Measurements from ENCODE around the gene VAMP1. TPM values are rescaled to one million over a fixed set of nuclear protein-coding genes. Genes with fewer than 3 reads are reported as not detected.

VAMP1 gene
- total RNA-seq, 1 experiment from 2014 or later: 11.2 TPM

DNA sequence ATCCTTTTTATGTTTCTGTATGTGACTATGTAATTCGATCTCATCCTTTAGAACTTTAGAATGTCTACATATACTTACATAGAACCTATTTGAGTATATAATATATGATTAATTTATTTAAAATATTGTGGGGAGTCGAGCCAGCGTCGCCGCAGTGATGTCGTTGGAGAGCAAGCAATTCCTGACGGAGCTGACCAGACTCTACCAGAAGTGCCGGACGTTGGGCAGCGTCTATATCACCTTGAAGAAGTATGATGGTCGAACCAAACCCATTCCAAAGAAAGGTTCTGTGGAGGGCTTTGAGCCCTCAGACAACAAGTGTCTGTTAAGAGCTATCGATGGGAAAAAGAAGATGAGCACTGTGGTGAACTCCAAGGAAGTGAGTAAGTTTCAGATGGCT is 32.1 kb downstream of the VAMP1 start:
- POLR2A ChIA-PET: interaction anchor here (0.6 kb wide), 1 partner anchor 16 kb away, joined by 4 read pairs; no protein-coding TSS in a partner anchor

DNA sequence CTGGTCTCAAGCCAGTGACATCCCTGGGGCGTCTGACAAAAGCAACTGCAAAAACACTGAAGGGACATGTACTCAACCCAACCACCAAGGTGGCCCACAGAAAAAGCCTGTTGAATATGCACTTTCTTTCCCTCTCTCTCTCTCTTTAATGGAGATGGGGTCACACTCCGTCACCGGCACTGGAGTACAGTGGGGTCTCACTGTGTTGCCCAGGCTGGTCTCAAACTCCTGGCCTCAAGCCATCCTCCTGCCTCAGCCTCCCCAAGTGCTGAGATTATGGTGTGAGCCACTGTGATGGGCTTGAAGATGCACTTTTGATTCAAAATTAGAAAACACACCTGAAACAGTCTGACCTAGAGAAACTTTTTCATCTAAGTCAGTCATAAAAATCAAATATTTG is 32.9 kb downstream of the VAMP1 start:
- ChIA-PET CTCF (no interaction called here), POLR2A (interaction anchor here (0.6 kb wide), 1 partner anchor 15 kb away, joined by 4 read pairs; no protein-coding TSS in a partner anchor)
- intact Hi-C loops (cut with micrococcal nuclease; ENCODE audit: unreplicated experiment): no loop called here
- Histone ChIP-seq H3K36me3 (ENCODE audit: control insufficient read depth, insufficient read depth, low read length) (no peaks in the 10 kb centered on the region), H3K4me1 (ENCODE audit: control insufficient read depth, insufficient read depth, low read length) (no peaks in the 10 kb centered on the region), H3K4me3 (ENCODE audit: low read depth in 2 of 2, low read length in 2 of 2) (no peak overlapping the region), H3K27me3 (ENCODE audit: control insufficient read depth, insufficient read depth, low read length) (no peaks in the 10 kb centered on the region), H3K9me3 (ENCODE audit: control insufficient read depth, insufficient read depth, low read depth, low read length) (no peaks in the 10 kb centered on the region), H3K27ac (ENCODE audit: low read length) (no peak overlapping the region)
- DNase-seq (ENCODE audit: low read depth, low spot score) (no peak), ATAC-seq (no peak)
- TF ChIP-seq TCF7L2 (IDR thresholded peaks at IDR 0.05; ENCODE audit: low read depth, low read length): no peak
- TF ChIP-seq, protein P1, sequence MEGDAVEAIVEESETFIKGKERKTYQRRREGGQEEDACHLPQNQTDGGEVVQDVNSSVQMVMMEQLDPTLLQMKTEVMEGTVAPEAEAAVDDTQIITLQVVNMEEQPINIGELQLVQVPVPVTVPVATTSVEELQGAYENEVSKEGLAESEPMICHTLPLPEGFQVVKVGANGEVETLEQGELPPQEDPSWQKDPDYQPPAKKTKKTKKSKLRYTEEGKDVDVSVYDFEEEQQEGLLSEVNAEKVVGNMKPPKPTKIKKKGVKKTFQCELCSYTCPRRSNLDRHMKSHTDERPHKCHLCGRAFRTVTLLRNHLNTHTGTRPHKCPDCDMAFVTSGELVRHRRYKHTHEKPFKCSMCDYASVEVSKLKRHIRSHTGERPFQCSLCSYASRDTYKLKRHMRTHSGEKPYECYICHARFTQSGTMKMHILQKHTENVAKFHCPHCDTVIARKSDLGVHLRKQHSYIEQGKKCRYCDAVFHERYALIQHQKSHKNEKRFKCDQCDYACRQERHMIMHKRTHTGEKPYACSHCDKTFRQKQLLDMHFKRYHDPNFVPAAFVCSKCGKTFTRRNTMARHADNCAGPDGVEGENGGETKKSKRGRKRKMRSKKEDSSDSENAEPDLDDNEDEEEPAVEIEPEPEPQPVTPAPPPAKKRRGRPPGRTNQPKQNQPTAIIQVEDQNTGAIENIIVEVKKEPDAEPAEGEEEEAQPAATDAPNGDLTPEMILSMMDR (IDR thresholded peaks at IDR 0.05): no peak
- no peak for TF ChIP-seq SIN3A (IDR thresholded peaks at IDR 0.05; ENCODE audit: borderline replicate concordance, insufficient read depth, low read depth, low read length)
- TF ChIP-seq, protein P2, sequence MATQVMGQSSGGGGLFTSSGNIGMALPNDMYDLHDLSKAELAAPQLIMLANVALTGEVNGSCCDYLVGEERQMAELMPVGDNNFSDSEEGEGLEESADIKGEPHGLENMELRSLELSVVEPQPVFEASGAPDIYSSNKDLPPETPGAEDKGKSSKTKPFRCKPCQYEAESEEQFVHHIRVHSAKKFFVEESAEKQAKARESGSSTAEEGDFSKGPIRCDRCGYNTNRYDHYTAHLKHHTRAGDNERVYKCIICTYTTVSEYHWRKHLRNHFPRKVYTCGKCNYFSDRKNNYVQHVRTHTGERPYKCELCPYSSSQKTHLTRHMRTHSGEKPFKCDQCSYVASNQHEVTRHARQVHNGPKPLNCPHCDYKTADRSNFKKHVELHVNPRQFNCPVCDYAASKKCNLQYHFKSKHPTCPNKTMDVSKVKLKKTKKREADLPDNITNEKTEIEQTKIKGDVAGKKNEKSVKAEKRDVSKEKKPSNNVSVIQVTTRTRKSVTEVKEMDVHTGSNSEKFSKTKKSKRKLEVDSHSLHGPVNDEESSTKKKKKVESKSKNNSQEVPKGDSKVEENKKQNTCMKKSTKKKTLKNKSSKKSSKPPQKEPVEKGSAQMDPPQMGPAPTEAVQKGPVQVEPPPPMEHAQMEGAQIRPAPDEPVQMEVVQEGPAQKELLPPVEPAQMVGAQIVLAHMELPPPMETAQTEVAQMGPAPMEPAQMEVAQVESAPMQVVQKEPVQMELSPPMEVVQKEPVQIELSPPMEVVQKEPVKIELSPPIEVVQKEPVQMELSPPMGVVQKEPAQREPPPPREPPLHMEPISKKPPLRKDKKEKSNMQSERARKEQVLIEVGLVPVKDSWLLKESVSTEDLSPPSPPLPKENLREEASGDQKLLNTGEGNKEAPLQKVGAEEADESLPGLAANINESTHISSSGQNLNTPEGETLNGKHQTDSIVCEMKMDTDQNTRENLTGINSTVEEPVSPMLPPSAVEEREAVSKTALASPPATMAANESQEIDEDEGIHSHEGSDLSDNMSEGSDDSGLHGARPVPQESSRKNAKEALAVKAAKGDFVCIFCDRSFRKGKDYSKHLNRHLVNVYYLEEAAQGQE (IDR thresholded peaks at IDR 0.05; ENCODE audit: insufficient read depth in 1 of 2, low read depth in 2 of 2, low read length in 1 of 2): no peak
- TF ChIP-seq POLR2AphosphoS5 (IDR thresholded peaks at IDR 0.05; ENCODE audit: low read depth, low read length): no peak
- in situ Hi-C loops (cut with HindIII; ENCODE audit: low pct_unique_long_range_greater_than_20kb, low sequenced_read_pairs): no loop called here
- BruUV-seq (replicated peaks): no TSS peak

More for the DNA sequence above, 32.1 kb downstream of the VAMP1 start:
- ATAC-seq: no peak
- no peak for DNase-seq (ENCODE audit: low read depth, low spot score)
- BruUV-seq (replicated peaks): no TSS peak
- Histone ChIP-seq H3K36me3 (ENCODE audit: control insufficient read depth, insufficient read depth, low read length) (no peaks in the 10 kb centered on the region), H3K27me3 (ENCODE audit: control insufficient read depth, insufficient read depth, low read length) (no peaks in the 10 kb centered on the region), H3K9me3 (ENCODE audit: control insufficient read depth, insufficient read depth, low read depth, low read length) (no peaks in the 10 kb centered on the region), H3K4me3 (ENCODE audit: low read depth in 2 of 2, low read length in 2 of 2) (no peak overlapping the region), H3K27ac (ENCODE audit: low read length) (no peak overlapping the region), H3K4me1 (ENCODE audit: control insufficient read depth, insufficient read depth, low read length) (no peaks in the 10 kb centered on the region)
- CTCF ChIA-PET: no interaction called here
- intact Hi-C loops (cut with micrococcal nuclease; ENCODE audit: unreplicated experiment): no loop called here
- in situ Hi-C loops (cut with HindIII; ENCODE audit: low pct_unique_long_range_greater_than_20kb, low sequenced_read_pairs): no loop called here
- no peak for TF ChIP-seq TCF7L2 (IDR thresholded peaks at IDR 0.05; ENCODE audit: low read depth, low read length)
- TF ChIP-seq, protein P1 (IDR thresholded peaks at IDR 0.05): no peak
- TF ChIP-seq, protein P2 (IDR thresholded peaks at IDR 0.05; ENCODE audit: insufficient read depth in 1 of 2, low read depth in 2 of 2, low read length in 1 of 2): no peak
- no peak for TF ChIP-seq SIN3A (IDR thresholded peaks at IDR 0.05; ENCODE audit: borderline replicate concordance, insufficient read depth, low read depth, low read length)
- TF ChIP-seq POLR2AphosphoS5 (IDR thresholded peaks at IDR 0.05; ENCODE audit: low read depth, low read length): no peak

All from Panc1 (cell line).